Adrenal gland (tissue), 12 donors: ENCODE measurements around the gene KIAA0586. TPM values are rescaled to one million over a fixed set of nuclear protein-coding genes. Genes with fewer than 3 reads are reported as not detected.

Source experiments
- DNase-seq, 7 donors: peaks; one replicate each; pipeline ENCODE4 v3.0.0-alpha.2; 2019 to 2020
- H3K27ac ChIP-seq, 5 donors: fragments of 200-600 bp; sonication (generic) in 4 of 5; 1 replicate in 3 of 5; 2 replicates in 2 of 5; pipeline versions ENCODE4 v1.5.1 to v1.8.0; 2016 to 2020; ENCODE audit warnings: mild to moderate bottlenecking in 1 of 5
- H3K27me3 ChIP-seq: fragments of 200-600 bp; 2 replicates; pipeline ENCODE4 v1.8.0; 2021
- H3K36me3 ChIP-seq, 2 donors: fragments of 200-600 bp; replicated peaks in 1 of 2; 1 replicate in 1 of 2; 2 replicates in 1 of 2; pipeline versions ENCODE4 v1.5.1 to v1.8.0; 2018 to 2022
- H3K4me1 ChIP-seq, 2 donors: fragments of 200-600 bp; replicated peaks in 1 of 2; 1 replicate in 1 of 2; 2 replicates in 1 of 2; pipeline versions ENCODE4 v1.5.1 to v1.8.0; 2018 to 2021
- H3K4me3 ChIP-seq, 4 donors: fragments of 200-600 bp; sonication (generic) in 3 of 4; one replicate each; pipeline ENCODE4 v1.5.1; 2016 to 2018
- H3K9me3 ChIP-seq, 3 donors: fragments of 200-600 bp; sonication (generic) in 1 of 3; replicated peaks in 1 of 3; 1 replicate in 2 of 3; 2 replicates in 1 of 3; pipeline versions ENCODE4 v1.5.1 to v1.8.0; 2016 to 2021
- POLR2A ChIP-seq, 2 donors: fragments of 450-650 bp; IDR thresholded peaks; one replicate each; pipeline ENCODE4 v1.6.1; 2017; ENCODE audit warnings: antibody characterized with exemption in 2 of 2, mild to moderate bottlenecking in 2 of 2, moderate library complexity in 1 of 2
- WGBS, 4 donors: extraction: QIAGEN DNeasy Blood & Tissue Kit in 2 of 4; methylation state at CpG; one replicate each; pipeline versions ENCODE4 v1.1.5 to v1.1.7; 2013 to 2017; 5-methylcytosine and 5-hydroxymethylcytosine counted together
- intact Hi-C, 2 donors: fragments of 100-400 bp; cut with DNase I; formaldehyde crosslinking; loops; one replicate each; pipeline versions ENCODE4 v1.14.1 to v1.15.0; 2022 to 2023
- polyA plus RNA-seq, 3 donors: library from polyadenylated mRNA; stranded (reverse); fragments of 200-250 nt in 2 of 3; fragments of 350-450 nt in 1 of 3; fragmentation: Illumina TruSeq in 1 of 3; extraction: RNeasy Lipid Tissue Mini Kit (QIAGEN cat#74804) in 1 of 3; gene quantifications; one replicate each; pipeline ENCODE4 v1.2.3, GENCODE V29; 2013 to 2014
- small RNA-seq, 2 donors: library from RNA; depleted of rRNA; stranded (forward); fragments of <200 nt; gene quantifications; one replicate each; pipeline ENCODE3, GENCODE V24; 2016
- total RNA-seq, 9 donors: library from RNA; depleted of rRNA in 4 of 9; stranded (reverse); fragments of >200 nt in 4 of 9; fragments of 120-200 nt in 1 of 9; fragmentation: NEBNext Ultra II Directional in 1 of 9; extraction: Animal tissue kit (Norgen Biotek cat#: 25700) in 1 of 9; gene quantifications; one replicate each; pipeline versions ENCODE4 v1.1.0 to v1.2.4, GENCODE V29; 2013 to 2023
- TF ChIP-seq, protein P1 (sequence below), 6 experiments: fragments of 450-650 bp in 4 of 6; fragments of 200-600 bp in 2 of 6; sonication (generic) in 1 of 6; IDR thresholded peaks; 1 replicate in 5 of 6; 2 replicates in 1 of 6; pipeline versions ENCODE4 v1.5.1 to v1.8.0; 2016 to 2021; ENCODE audit warnings: antibody characterized with exemption in 6 of 6, mild to moderate bottlenecking in 2 of 6, moderate library complexity in 1 of 6
- donor health status: healthy with polysubstance abuse.
- donor health status: Bipolar disorder and iron deficiency.
- donor health status: DM: yes; HTN: yes; CAD: no.
- donor health status: DM: no; HTN: no; CAD: no.
- donor health status: DM: no; HTN: no; CAD: no.
- donor health status: DM: yes; HTN: yes; CAD: no.

KIAA0586 gene
- total and polyA plus RNA-seq, 12 donors: 9.1 to 28.7 (median 15.9) TPM

DNA sequence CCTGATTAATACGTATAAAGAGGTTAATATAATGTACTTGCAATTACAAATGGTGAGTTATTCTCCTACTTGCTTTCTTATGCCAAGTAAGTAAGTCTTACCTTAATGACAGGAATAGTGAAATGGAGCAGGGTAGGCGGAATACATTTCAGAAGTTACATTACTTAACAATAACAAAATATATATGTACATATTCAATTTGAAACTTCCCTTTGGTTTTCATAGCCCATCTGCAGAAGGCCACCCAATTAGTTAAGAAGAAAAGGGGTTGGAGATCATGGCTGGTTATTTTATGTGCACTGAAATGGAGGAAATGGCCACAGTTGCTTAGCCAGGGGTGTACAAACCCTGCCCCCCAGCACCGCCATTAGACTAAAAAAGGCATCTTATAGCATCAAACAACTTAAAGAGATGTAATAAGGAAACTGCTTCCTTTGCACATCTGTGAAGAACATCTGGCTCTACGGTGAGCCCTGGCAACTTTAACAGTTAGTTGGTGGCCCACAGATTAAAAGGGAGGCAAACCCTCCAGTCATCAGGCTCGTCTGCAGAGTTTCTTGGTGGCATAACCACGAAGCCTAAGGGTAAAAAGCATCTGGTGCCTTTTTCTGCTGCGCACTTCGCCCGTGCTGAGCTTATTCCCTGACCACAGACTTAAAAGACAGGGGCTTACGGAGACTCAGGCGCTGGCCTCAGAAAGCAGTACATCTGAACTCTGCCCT, 171.4 kb downstream of the KIAA0586 start:
- TF ChIP-seq, protein P1, sequence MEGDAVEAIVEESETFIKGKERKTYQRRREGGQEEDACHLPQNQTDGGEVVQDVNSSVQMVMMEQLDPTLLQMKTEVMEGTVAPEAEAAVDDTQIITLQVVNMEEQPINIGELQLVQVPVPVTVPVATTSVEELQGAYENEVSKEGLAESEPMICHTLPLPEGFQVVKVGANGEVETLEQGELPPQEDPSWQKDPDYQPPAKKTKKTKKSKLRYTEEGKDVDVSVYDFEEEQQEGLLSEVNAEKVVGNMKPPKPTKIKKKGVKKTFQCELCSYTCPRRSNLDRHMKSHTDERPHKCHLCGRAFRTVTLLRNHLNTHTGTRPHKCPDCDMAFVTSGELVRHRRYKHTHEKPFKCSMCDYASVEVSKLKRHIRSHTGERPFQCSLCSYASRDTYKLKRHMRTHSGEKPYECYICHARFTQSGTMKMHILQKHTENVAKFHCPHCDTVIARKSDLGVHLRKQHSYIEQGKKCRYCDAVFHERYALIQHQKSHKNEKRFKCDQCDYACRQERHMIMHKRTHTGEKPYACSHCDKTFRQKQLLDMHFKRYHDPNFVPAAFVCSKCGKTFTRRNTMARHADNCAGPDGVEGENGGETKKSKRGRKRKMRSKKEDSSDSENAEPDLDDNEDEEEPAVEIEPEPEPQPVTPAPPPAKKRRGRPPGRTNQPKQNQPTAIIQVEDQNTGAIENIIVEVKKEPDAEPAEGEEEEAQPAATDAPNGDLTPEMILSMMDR (IDR thresholded peaks at IDR 0.05): no peak
- TF ChIP-seq POLR2A (IDR thresholded peaks at IDR 0.05): no peak
- WGBS, 4 donors: 90 to 95% (median 91%) methylated on average over 11 of the region's 11 CpGs
- no peak for DNase-seq
- Histone ChIP-seq H3K4me1 (no peaks in the 10 kb centered on the region), H3K27me3 (no peaks in the 10 kb centered on the region), H3K9me3 (no peaks in the 10 kb centered on the region), H3K4me3 (no peak overlapping the region), H3K27ac (no peak overlapping the region), H3K36me3 (no peaks in the 10 kb centered on the region)
- intact Hi-C loops: no loop called here

DNA sequence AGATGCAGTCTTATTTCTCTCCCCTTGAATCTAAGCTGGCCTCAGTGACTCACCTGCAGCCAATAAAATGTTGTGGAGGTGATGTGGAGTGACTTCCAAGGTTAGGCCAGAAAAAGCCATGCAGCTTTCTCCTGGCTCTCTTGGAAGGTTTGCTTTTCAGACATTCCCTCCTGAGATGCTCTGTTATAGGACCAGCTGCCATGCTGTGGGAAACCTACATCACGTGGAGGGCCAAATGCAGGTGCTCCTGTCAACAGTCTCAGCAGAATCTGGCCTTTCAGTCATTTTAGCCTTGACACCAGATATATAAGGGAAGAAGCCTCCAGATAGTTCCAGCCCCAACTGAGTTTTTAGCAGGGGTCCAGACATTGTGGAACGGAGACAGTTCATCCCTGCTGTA, 172.2 kb downstream of the KIAA0586 start:
- Histone ChIP-seq H3K27me3 (no peaks in the 10 kb centered on the region), H3K4me1 (no peaks in the 10 kb centered on the region), H3K27ac (no peak overlapping the region), H3K36me3 (no peaks in the 10 kb centered on the region), H3K9me3 (no peaks in the 10 kb centered on the region), H3K4me3 (no peak overlapping the region)
- no peak for DNase-seq
- WGBS, 4 donors: 83 to 98% (median 93%) methylated on average over 2 of the region's 2 CpGs
- TF ChIP-seq, protein P1 (IDR thresholded peaks at IDR 0.05): no peak
- no peak for TF ChIP-seq POLR2A (IDR thresholded peaks at IDR 0.05)
- intact Hi-C loops: no loop called here

Small RNA genes within 50 kb of the gene (small RNA-seq; reads per million reads assigned to genes)
- gene HSBP1P1: 0 reads per million in 2 donors
- 0 reads per million in 2 donors for gene RF00019

Other genes starting within 250 kb of the KIAA0586 start
- 100 to 1,000 TPM in 3 of 9 donors, 10 to 100 TPM in 6; 49.0 to 138 (median 85.5) TPM for gene ACTR10, start 227.6 kb upstream of the KIAA0586 start, total RNA-seq
- 100 to 1,000 TPM in 1 of 3 donors, 10 to 100 TPM in 2; 58.8 to 167 (median 79.5) TPM for gene ACTR10, start 227.6 kb upstream of the KIAA0586 start, polyA plus RNA-seq
- 100 to 1,000 TPM in 8 of 9 donors, 10 to 100 TPM in 1; 80.9 to 270 (median 143) TPM for gene PSMA3, start 182.9 kb upstream of the KIAA0586 start, total RNA-seq
- 100 to 1,000 TPM; 164 to 260 (median 173) TPM for gene PSMA3, start 182.9 kb upstream of the KIAA0586 start, polyA plus RNA-seq
- gene ARID4A, start 129.2 kb upstream of the KIAA0586 start, total RNA-seq: 10 to 100 TPM in 8 of 9 donors, 1 to 10 TPM in 1; 6.2 to 38.0 (median 18.4) TPM
- 10 to 100 TPM in 2 of 3 donors, 1 to 10 TPM in 1; 4.4 to 17.5 (median 16.3) TPM for gene ARID4A, start 129.2 kb upstream of the KIAA0586 start, polyA plus RNA-seq
- gene TOMM20L, start 31.8 kb upstream of the KIAA0586 start, total RNA-seq: under 1 TPM in 1 of 9 donors, not detected in 8; 0.58 TPM
- gene TOMM20L, start 31.8 kb upstream of the KIAA0586 start, polyA plus RNA-seq: not detected
- gene TIMM9, start 188 bp upstream of the KIAA0586 start, total RNA-seq: 100 to 1,000 TPM in 2 of 9 donors, 10 to 100 TPM in 7; 30.3 to 113 (median 46.9) TPM
- gene TIMM9, start 188 bp upstream of the KIAA0586 start, polyA plus RNA-seq: 10 to 100 TPM; 35.7 to 99.1 (median 43.0) TPM
- 10 to 100 TPM in 8 of 9 donors, 1 to 10 TPM in 1; 5.6 to 32.1 (median 13.6) TPM for gene DACT1, start 210.2 kb downstream of the KIAA0586 start, total RNA-seq
- 1 to 10 TPM; 2.9 to 5.3 (median 3.7) TPM for gene DACT1, start 210.2 kb downstream of the KIAA0586 start, polyA plus RNA-seq